HepG2 (cell line): ENCODE results near the gene SENP5. TPM values are rescaled to one million over a fixed set of nuclear protein-coding genes. Genes with fewer than 3 reads are reported as not detected.

Source experiments
- ATF1 ChIP-seq: IDR thresholded peaks from 2 replicates; pipeline ENCODE4 v1.6.1; 2016; ENCODE audit warnings: mild to moderate bottlenecking, control low read depth
- GABPB1 ChIP-seq: IDR thresholded peaks from 2 replicates; pipeline ENCODE4 v1.6.1; 2016; ENCODE audit warnings: mild to moderate bottlenecking, missing genetic modification reagents, moderate library complexity, missing compliant biosample characterization
- HMG20B ChIP-seq: conservative IDR thresholded peaks from 2 replicates; pipeline ENCODE4 v1.6.1; 2016; ENCODE audit warnings: missing genetic modification reagents, missing compliant biosample characterization
- PTBP1 ChIP-seq: fragments of 200-400 bp; formaldehyde crosslinking; IDR thresholded peaks from 2 replicates; pipeline ENCODE4 v1.6.1; 2018; ENCODE audit warnings: low read length, low read depth; ENCODE audit not compliant: poor library complexity, severe bottlenecking
- SIX4 ChIP-seq: sonication (generic); formaldehyde crosslinking; IDR thresholded peaks from 2 replicates; pipeline ENCODE4 v1.4.0; 2020; ENCODE audit warnings: missing genetic modification reagents
- TMF1 ChIP-seq: sonication (generic); formaldehyde crosslinking; IDR thresholded peaks from 2 replicates; pipeline ENCODE4 v1.8.1; 2022; ENCODE audit warnings: low read depth, missing genetic modification reagents
- ZNF10 ChIP-seq: sonication (generic); formaldehyde crosslinking; IDR thresholded peaks from 2 replicates; pipeline ENCODE4 v1.4.0; 2020; ENCODE audit warnings: mild to moderate bottlenecking, low read depth, missing genetic modification reagents, borderline replicate concordance
- ZNF367 ChIP-seq: sonication (generic); formaldehyde crosslinking; IDR thresholded peaks from 2 replicates; pipeline ENCODE4 v1.4.0; 2020; ENCODE audit warnings: missing genetic modification reagents, borderline replicate concordance
- ZNF562 ChIP-seq: sonication (generic); formaldehyde crosslinking; IDR thresholded peaks from 2 replicates; pipeline ENCODE4 v1.8.0; 2022; ENCODE audit warnings: missing genetic modification reagents, borderline replicate concordance
- ZSCAN20 ChIP-seq: sonication (generic); formaldehyde crosslinking; IDR thresholded peaks from 2 replicates; pipeline ENCODE4 v1.4.0; 2020; ENCODE audit warnings: missing genetic modification reagents, mild to moderate bottlenecking, borderline replicate concordance
- polyA plus RNA-seq, 8 experiments: library from polyadenylated mRNA; depleted of rRNA in 3 of 8; stranded (reverse) in 7 of 8; unstranded in 1 of 8; fragments of >200 nt; fragmentation: Illumina TruSeq in 4 of 8; extraction: Trizol in 4 of 8; gene quantifications; 2 replicates each; pipeline versions ENCODE4 v1.2.1 to v1.2.3, GENCODE V29; 2011 to 2016; ENCODE audit warnings: low read depth in 4 of 8, missing spikeins in 1 of 8, mixed read lengths in 1 of 8; ENCODE audit not compliant: insufficient read depth in 1 of 8
- total RNA-seq, 5 experiments: library from RNA; depleted of rRNA; stranded (reverse); fragments of >200 nt; fragmentation: Illumina TruSeq; extraction: Trizol; gene quantifications; 2 replicates each; pipeline ENCODE4 v1.2.3, GENCODE V29; 2016; ENCODE audit warnings: low read depth in 1 of 5
- TF ChIP-seq, protein P1 (sequence below): sonication (generic); formaldehyde crosslinking; IDR thresholded peaks from 2 replicates; pipeline ENCODE4 v1.5.0; 2020; ENCODE audit warnings: mild to moderate bottlenecking, missing genetic modification reagents
- TF ChIP-seq, protein P2 (sequence below): sonication (generic); formaldehyde crosslinking; IDR thresholded peaks from 2 replicates; pipeline ENCODE4 v1.4.0; 2020; ENCODE audit warnings: mild to moderate bottlenecking, missing genetic modification reagents
- TF ChIP-seq, protein P3 (sequence below): IDR thresholded peaks from 2 replicates; pipeline ENCODE4 v1.6.1; 2012; ENCODE audit warnings: low read length, improper control_type of control experiment
- TF ChIP-seq, protein P4 (sequence below): sonication (generic); formaldehyde crosslinking; IDR thresholded peaks from 2 replicates; pipeline ENCODE4 v1.5.1; 2020; ENCODE audit warnings: mild to moderate bottlenecking, missing genetic modification reagents, borderline replicate concordance

Gene SENP5
- total and polyA plus RNA-seq, 2 of the 13 experiments (the other 11 are each of a cell fraction or from before 2014, with no cell fraction given): 17.6 to 30.9 TPM

DNA sequence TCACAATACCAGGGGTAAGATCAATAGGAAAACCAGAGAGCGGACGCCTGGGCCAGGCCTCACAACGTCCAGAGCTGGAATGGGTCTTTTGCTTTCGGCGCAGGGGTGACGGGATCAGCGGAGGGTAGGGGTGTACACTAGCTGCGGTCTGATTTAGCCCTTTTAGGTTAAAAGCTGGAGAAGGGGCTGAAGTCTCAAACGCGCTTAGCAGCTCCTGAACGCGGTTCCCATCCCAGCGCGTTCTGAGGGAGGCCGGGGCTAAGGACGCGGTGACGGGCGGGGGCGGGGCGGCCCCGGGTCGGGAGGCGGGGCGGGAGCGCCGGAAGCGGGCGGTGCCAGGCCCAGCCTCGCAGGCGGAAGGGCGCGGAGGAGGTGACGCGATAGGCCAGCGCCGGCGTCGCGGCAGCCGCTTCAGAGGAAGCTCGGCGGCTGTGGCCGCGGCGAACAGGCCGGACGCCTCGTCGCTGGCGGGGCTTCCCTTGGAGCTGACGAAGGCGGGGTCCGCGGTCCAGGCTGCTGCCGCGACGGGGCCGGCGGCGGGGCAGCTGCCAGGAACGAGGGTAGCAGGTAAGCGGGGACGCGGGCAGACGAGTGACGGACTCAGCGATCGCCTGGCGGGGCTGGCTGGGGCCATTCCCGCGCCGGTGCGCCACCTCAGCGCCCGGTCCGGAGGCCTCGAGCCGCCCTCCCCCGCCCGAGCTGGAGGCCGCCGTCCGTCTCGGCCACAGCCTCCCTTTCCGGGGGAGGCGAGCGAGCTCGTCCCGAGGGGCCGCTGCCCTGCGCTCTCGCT, at the start of gene SENP5 (continued):
- TF ChIP-seq, protein P1, sequence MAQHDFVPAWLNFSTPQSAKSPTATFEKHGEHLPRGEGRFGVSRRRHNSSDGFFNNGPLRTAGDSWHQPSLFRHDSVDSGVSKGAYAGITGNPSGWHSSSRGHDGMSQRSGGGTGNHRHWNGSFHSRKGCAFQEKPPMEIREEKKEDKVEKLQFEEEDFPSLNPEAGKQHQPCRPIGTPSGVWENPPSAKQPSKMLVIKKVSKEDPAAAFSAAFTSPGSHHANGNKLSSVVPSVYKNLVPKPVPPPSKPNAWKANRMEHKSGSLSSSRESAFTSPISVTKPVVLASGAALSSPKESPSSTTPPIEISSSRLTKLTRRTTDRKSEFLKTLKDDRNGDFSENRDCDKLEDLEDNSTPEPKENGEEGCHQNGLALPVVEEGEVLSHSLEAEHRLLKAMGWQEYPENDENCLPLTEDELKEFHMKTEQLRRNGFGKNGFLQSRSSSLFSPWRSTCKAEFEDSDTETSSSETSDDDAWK (CRISPR knock-in tag): no peak
- TF ChIP-seq ATF1 (peak; percentile 49), GABPB1 (CRISPR knock-in tag) (peak; percentile 94), TMF1 (CRISPR knock-in tag) (peak; percentile 69; the same call in 1 of the 2 replicates), ZNF367 (CRISPR knock-in tag) (no peak), ZNF562 (CRISPR knock-in tag) (no peak), HMG20B (CRISPR knock-in tag) (no peak), ZNF10 (CRISPR knock-in tag) (no peak), ZSCAN20 (CRISPR knock-in tag) (no peak; the same call in 1 of the 2 replicates), PTBP1 (no peak), SIX4 (CRISPR knock-in tag) (no peak)
- TF ChIP-seq, protein P2, sequence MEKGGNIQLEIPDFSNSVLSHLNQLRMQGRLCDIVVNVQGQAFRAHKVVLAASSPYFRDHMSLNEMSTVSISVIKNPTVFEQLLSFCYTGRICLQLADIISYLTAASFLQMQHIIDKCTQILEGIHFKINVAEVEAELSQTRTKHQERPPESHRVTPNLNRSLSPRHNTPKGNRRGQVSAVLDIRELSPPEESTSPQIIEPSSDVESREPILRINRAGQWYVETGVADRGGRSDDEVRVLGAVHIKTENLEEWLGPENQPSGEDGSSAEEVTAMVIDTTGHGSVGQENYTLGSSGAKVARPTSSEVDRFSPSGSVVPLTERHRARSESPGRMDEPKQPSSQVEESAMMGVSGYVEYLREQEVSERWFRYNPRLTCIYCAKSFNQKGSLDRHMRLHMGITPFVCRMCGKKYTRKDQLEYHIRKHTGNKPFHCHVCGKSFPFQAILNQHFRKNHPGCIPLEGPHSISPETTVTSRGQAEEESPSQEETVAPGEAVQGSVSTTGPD (CRISPR knock-in tag): no peak
- TF ChIP-seq, protein P3, sequence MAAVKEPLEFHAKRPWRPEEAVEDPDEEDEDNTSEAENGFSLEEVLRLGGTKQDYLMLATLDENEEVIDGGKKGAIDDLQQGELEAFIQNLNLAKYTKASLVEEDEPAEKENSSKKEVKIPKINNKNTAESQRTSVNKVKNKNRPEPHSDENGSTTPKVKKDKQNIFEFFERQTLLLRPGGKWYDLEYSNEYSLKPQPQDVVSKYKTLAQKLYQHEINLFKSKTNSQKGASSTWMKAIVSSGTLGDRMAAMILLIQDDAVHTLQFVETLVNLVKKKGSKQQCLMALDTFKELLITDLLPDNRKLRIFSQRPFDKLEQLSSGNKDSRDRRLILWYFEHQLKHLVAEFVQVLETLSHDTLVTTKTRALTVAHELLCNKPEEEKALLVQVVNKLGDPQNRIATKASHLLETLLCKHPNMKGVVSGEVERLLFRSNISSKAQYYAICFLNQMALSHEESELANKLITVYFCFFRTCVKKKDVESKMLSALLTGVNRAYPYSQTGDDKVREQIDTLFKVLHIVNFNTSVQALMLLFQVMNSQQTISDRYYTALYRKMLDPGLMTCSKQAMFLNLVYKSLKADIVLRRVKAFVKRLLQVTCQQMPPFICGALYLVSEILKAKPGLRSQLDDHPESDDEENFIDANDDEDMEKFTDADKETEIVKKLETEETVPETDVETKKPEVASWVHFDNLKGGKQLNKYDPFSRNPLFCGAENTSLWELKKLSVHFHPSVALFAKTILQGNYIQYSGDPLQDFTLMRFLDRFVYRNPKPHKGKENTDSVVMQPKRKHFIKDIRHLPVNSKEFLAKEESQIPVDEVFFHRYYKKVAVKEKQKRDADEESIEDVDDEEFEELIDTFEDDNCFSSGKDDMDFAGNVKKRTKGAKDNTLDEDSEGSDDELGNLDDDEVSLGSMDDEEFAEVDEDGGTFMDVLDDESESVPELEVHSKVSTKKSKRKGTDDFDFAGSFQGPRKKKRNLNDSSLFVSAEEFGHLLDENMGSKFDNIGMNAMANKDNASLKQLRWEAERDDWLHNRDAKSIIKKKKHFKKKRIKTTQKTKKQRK: no peak
- TF ChIP-seq, protein P4, sequence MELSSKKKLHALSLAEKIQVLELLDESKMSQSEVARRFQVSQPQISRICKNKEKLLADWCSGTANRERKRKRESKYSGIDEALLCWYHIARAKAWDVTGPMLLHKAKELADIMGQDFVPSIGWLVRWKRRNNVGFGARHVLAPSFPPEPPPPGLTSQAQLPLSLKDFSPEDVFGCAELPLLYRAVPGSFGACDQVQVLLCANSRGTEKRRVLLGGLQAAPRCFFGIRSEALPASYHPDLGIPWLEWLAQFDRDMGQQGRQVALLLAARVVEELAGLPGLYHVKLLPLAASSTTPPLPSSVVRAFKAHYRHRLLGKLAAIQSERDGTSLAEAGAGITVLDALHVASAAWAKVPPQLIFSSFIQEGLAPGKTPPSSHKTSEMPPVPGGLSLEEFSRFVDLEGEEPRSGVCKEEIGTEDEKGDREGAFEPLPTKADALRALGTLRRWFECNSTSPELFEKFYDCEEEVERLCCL (CRISPR knock-in tag): no peak
